Adrenal gland (tissue), 5 donors: Measurements from ENCODE around the gene SLC25A26.

Experiments used
- CTCF ChIP-seq, 6 experiments: fragments of 450-650 bp in 4 of 6; fragments of 200-600 bp in 2 of 6; sonication (generic) in 1 of 6; IDR thresholded peaks; 1 replicate in 5 of 6; 2 replicates in 1 of 6; pipeline versions ENCODE4 v1.5.1 to v1.8.0; 2016 to 2021; ENCODE audit warnings: antibody characterized with exemption in 6 of 6, mild to moderate bottlenecking in 2 of 6, moderate library complexity in 1 of 6
- POLR2A ChIP-seq, 2 donors: fragments of 450-650 bp; IDR thresholded peaks; one replicate each; pipeline ENCODE4 v1.6.1; 2017; ENCODE audit warnings: antibody characterized with exemption in 2 of 2, mild to moderate bottlenecking in 2 of 2, moderate library complexity in 1 of 2
- donor health status: DM: no; HTN: no; CAD: no.

DNA sequence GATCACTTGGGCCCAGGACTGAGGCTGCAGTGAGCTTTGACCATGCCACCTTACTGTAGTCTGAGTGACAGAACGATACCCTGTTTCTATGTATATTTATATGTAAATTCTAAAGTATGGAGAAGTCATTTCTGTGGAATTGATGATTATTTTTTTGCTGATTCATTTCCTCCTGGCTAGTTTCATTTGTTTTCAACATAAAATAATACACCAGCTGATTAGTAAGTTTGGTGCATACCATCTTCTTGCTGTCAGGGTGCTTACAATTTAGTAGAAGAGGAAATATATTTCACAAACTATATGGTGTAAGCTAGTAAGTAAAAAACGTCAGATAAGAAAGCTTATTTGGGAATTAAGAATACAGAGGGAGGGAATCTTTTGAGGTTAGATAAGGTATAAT lies 36.0 kb downstream of the SLC25A26 start:
- no peak for TF ChIP-seq POLR2A (IDR thresholded peaks at IDR 0.05)
- TF ChIP-seq CTCF (IDR thresholded peaks at IDR 0.05): no peak
